Measurements from ENCODE around the gene STOX1. TPM values are rescaled to one million over a fixed set of nuclear protein-coding genes. Genes with fewer than 3 reads are reported as not detected.
"Not testable (repeated sequence)": the region's sequence is repeated elsewhere in the genome, so short reads cannot be mapped to it uniquely, and the experiment has no call there.

STOX1 gene
- total and polyA plus RNA-seq, 2 donors (not counting 1 experiment from before 2014, with no cell fraction given), result under 0.01 to 0.05 TPM

DNA sequence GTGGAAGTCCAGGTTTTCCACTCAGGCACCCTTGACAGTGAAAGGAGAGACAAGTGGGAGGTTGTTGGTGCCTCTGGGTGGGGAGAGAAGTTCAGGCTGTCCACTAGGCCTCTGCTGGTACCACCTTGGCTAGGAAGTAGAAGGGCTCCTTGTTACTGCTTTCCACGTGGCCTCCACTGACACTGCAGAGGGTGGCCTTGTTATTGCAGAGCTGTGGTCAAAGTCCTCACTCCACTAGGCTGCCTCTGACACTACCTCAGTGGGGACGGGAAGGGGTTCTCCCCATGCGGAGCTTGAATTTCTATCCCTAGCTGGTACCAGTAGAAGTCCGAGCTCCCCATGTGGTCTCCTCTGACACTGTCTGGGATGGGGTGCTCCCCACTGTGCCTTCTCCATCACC, 14.9 kb upstream of the STOX1 start:
- H3K9me3 ChIP-seq (ENCODE audit: control insufficient read depth, insufficient read depth, low read depth, low read length), result no peaks in the 10 kb centered on the region
- no peak overlapping the region for H3K9ac ChIP-seq (ENCODE audit: insufficient read depth, low read length)
- H3K79me2 ChIP-seq (ENCODE audit: control insufficient read depth, insufficient read depth, low read length), result no peaks in the 10 kb centered on the region
- TF ChIP-seq CTCF (conservative IDR thresholded peaks at IDR 0.05 in 1 of 2, IDR thresholded peaks at IDR 0.05 in 1 of 2; ENCODE audit: low read depth in 1 of 2, low read length in 2 of 2), result no peak
- no peak for TF ChIP-seq EZH2 (IDR thresholded peaks at IDR 0.05; ENCODE audit: low read length, missing control alignments)
- H3K4me1 ChIP-seq (ENCODE audit: control insufficient read depth, extremely low read depth, insufficient read depth, low read length), result no peaks in the 10 kb centered on the region
- H3K27me3 ChIP-seq (ENCODE audit: control insufficient read depth, insufficient read depth, low read length), result no peaks in the 10 kb centered on the region
- no peak overlapping the region for H3K4me2 ChIP-seq (ENCODE audit: extremely low read depth, insufficient read depth, low read length)
- no peak overlapping the region for H3K4me3 ChIP-seq (replicated peaks in 1 of 4; ENCODE audit: control extremely low read depth in 1 of 4, insufficient read depth in 1 of 4, low read depth in 3 of 4, low read length in 4 of 4)
- H3K36me3 ChIP-seq (ENCODE audit: control insufficient read depth, insufficient read depth, low read length), result no peaks in the 10 kb centered on the region
- H2AFZ ChIP-seq (ENCODE audit: low read length), result no peak overlapping the region
- no peaks in the 10 kb centered on the region for H4K20me1 ChIP-seq (ENCODE audit: control insufficient read depth, extremely low read depth, insufficient read depth, low read length)
- DNase-seq (ENCODE audit: low read depth in 2 of 2), result no peak
- no peak overlapping the region for H3K27ac ChIP-seq (ENCODE audit: insufficient read depth, low read length)

- Histone ChIP-seq H3K36me3 (ENCODE audit: control insufficient read depth, insufficient read depth, low read length) (no peaks in the 10 kb centered on the region), H3K27ac (ENCODE audit: insufficient read depth, low read length) (no peak overlapping the region), H3K79me2 (ENCODE audit: control insufficient read depth, insufficient read depth, low read length) (no peaks in the 10 kb centered on the region), H3K4me2 (ENCODE audit: extremely low read depth, insufficient read depth, low read length) (no peak overlapping the region), H4K20me1 (ENCODE audit: control insufficient read depth, extremely low read depth, insufficient read depth, low read length) (no peaks in the 10 kb centered on the region), H3K27me3 (ENCODE audit: control insufficient read depth, insufficient read depth, low read length) (no peaks in the 10 kb centered on the region), H3K9me3 (ENCODE audit: control insufficient read depth, insufficient read depth, low read depth, low read length) (no peaks in the 10 kb centered on the region), H3K4me3 (replicated peaks in 1 of 4; ENCODE audit: control extremely low read depth in 1 of 4, insufficient read depth in 1 of 4, low read depth in 3 of 4, low read length in 4 of 4) (no peak overlapping the region), H2AFZ (ENCODE audit: low read length) (no peak overlapping the region), H3K9ac (ENCODE audit: insufficient read depth, low read length) (no peak overlapping the region), H3K4me1 (ENCODE audit: control insufficient read depth, extremely low read depth, insufficient read depth, low read length) (no peaks in the 10 kb centered on the region)
- TF ChIP-seq CTCF (conservative IDR thresholded peaks at IDR 0.05 in 1 of 2, IDR thresholded peaks at IDR 0.05 in 1 of 2; ENCODE audit: low read depth in 1 of 2, low read length in 2 of 2), result no peak
- no peak for TF ChIP-seq EZH2 (IDR thresholded peaks at IDR 0.05; ENCODE audit: low read length, missing control alignments)
- no peak for DNase-seq (ENCODE audit: low read depth in 2 of 2)
Observed at GRCh38 chr10:68813559-68813958, 13.8 kb upstream of the STOX1 start.

- no peak for DNase-seq (ENCODE audit: low read depth in 2 of 2)
- H3K4me3 ChIP-seq (replicated peaks in 1 of 4; ENCODE audit: control extremely low read depth in 1 of 4, insufficient read depth in 1 of 4, low read depth in 3 of 4, low read length in 4 of 4), result no peak overlapping the region
Observed at GRCh38 chr10:68816796-68817412, 10.4 kb upstream of the STOX1 start.

GRCh38 chr10:68820359-68820758, 7.0 kb upstream of the STOX1 start:
- H3K9me3 ChIP-seq (ENCODE audit: control insufficient read depth, insufficient read depth, low read depth, low read length); H3K36me3 ChIP-seq (ENCODE audit: control insufficient read depth, insufficient read depth, low read length); H3K79me2 ChIP-seq (ENCODE audit: control insufficient read depth, insufficient read depth, low read length); H4K20me1 ChIP-seq (ENCODE audit: control insufficient read depth, extremely low read depth, insufficient read depth, low read length); DNase-seq (ENCODE audit: low read depth in 2 of 2); H2AFZ ChIP-seq (ENCODE audit: low read length); H3K27me3 ChIP-seq (ENCODE audit: control insufficient read depth, insufficient read depth, low read length); H3K9ac ChIP-seq (ENCODE audit: insufficient read depth, low read length); H3K4me2 ChIP-seq (ENCODE audit: extremely low read depth, insufficient read depth, low read length); H3K27ac ChIP-seq (ENCODE audit: insufficient read depth, low read length); H3K4me3 ChIP-seq (replicated peaks in 1 of 4; ENCODE audit: control extremely low read depth in 1 of 4, insufficient read depth in 1 of 4, low read depth in 3 of 4, low read length in 4 of 4); H3K4me1 ChIP-seq (ENCODE audit: control insufficient read depth, extremely low read depth, insufficient read depth, low read length): not testable (repeated sequence)

More at GRCh38 chr10:68816796-68817412, 10.4 kb upstream of the STOX1 start:
- Histone ChIP-seq H4K20me1 (ENCODE audit: control insufficient read depth, extremely low read depth, insufficient read depth, low read length) (no peaks in the 10 kb centered on the region), H3K9ac (ENCODE audit: insufficient read depth, low read length) (no peak overlapping the region), H3K27me3 (ENCODE audit: control insufficient read depth, insufficient read depth, low read length) (no peaks in the 10 kb centered on the region), H3K79me2 (ENCODE audit: control insufficient read depth, insufficient read depth, low read length) (no peaks in the 10 kb centered on the region), H3K36me3 (ENCODE audit: control insufficient read depth, insufficient read depth, low read length) (no peaks in the 10 kb centered on the region), H3K27ac (ENCODE audit: insufficient read depth, low read length) (no peak overlapping the region), H3K4me1 (ENCODE audit: control insufficient read depth, extremely low read depth, insufficient read depth, low read length) (no peaks in the 10 kb centered on the region), H2AFZ (ENCODE audit: low read length) (no peak overlapping the region), H3K9me3 (ENCODE audit: control insufficient read depth, insufficient read depth, low read depth, low read length) (no peaks in the 10 kb centered on the region), H3K4me2 (ENCODE audit: extremely low read depth, insufficient read depth, low read length) (no peak overlapping the region)
- TF ChIP-seq CTCF (conservative IDR thresholded peaks at IDR 0.05 in 1 of 2, IDR thresholded peaks at IDR 0.05 in 1 of 2; ENCODE audit: low read depth in 1 of 2, low read length in 2 of 2) (no peak), EZH2 (IDR thresholded peaks at IDR 0.05; ENCODE audit: low read length, missing control alignments) (no peak)

GRCh38 chr10:68822626-68823025, 4.7 kb upstream of the STOX1 start:
- H4K20me1 ChIP-seq (ENCODE audit: control insufficient read depth, extremely low read depth, insufficient read depth, low read length); H3K27ac ChIP-seq (ENCODE audit: insufficient read depth, low read length); H3K9me3 ChIP-seq (ENCODE audit: control insufficient read depth, insufficient read depth, low read depth, low read length); H2AFZ ChIP-seq (ENCODE audit: low read length); H3K4me2 ChIP-seq (ENCODE audit: extremely low read depth, insufficient read depth, low read length); H3K4me1 ChIP-seq (ENCODE audit: control insufficient read depth, extremely low read depth, insufficient read depth, low read length); H3K9ac ChIP-seq (ENCODE audit: insufficient read depth, low read length); DNase-seq (ENCODE audit: low read depth in 2 of 2); H3K36me3 ChIP-seq (ENCODE audit: control insufficient read depth, insufficient read depth, low read length); H3K79me2 ChIP-seq (ENCODE audit: control insufficient read depth, insufficient read depth, low read length); H3K4me3 ChIP-seq (replicated peaks in 1 of 4; ENCODE audit: control extremely low read depth in 1 of 4, insufficient read depth in 1 of 4, low read depth in 3 of 4, low read length in 4 of 4); H3K27me3 ChIP-seq (ENCODE audit: control insufficient read depth, insufficient read depth, low read length): not testable (repeated sequence)
